Neural cell (in vitro differentiated cells): ENCODE measurements around the gene CAMK2G.
A peak's percentile ranks its signal among the peaks of the same experiment; 100 is the strongest.

Source experiments
- EP300 ChIP-seq: fragments of 450-650 bp; conservative IDR thresholded peaks from 2 replicates; pipeline ENCODE4 v1.6.1; 2014; ENCODE audit warnings: antibody characterized with exemption, mild to moderate bottlenecking, moderate library complexity; ENCODE audit not compliant: poor library complexity, severe bottlenecking
- EZH2 ChIP-seq: fragments of 200-600, 300-800 bp; shearing (Covaris generic), sonication (generic); IDR thresholded peaks from 2 replicates; pipeline ENCODE4 v1.6.1; 2014; ENCODE audit warnings: antibody characterized with exemption, low read length, borderline replicate concordance, mild to moderate bottlenecking; ENCODE audit not compliant: insufficient read depth, poor library complexity, severe bottlenecking
- POLR2AphosphoS5 ChIP-seq: IDR thresholded peaks from 2 replicates; pipeline ENCODE4 v1.6.1; 2012
- RAD21 ChIP-seq: fragments of 450-650 bp; conservative IDR thresholded peaks from 2 replicates; pipeline ENCODE4 v1.6.1; 2014; ENCODE audit warnings: antibody characterized with exemption, mild to moderate bottlenecking, moderate library complexity
- SMC3 ChIP-seq: fragments of 450-650 bp; conservative IDR thresholded peaks from 2 replicates; pipeline ENCODE4 v1.6.1; 2014; ENCODE audit warnings: antibody characterized with exemption, mild to moderate bottlenecking, moderate library complexity; ENCODE audit not compliant: poor library complexity
- TAF1 ChIP-seq: IDR thresholded peaks from 2 replicates; pipeline ENCODE4 v1.6.1; 2012; ENCODE audit warnings: low read depth
- TF ChIP-seq, protein P1 (sequence below): fragments of 450-650 bp; IDR thresholded peaks from 2 replicates; pipeline ENCODE4 v1.5.1; 2014; ENCODE audit warnings: antibody characterized with exemption, mild to moderate bottlenecking, moderate library complexity; ENCODE audit not compliant: poor library complexity, severe bottlenecking
- TF ChIP-seq, protein P2 (sequence below): IDR thresholded peaks from 2 replicates; pipeline ENCODE4 v1.6.1; 2012; ENCODE audit warnings: borderline replicate concordance

DNA sequence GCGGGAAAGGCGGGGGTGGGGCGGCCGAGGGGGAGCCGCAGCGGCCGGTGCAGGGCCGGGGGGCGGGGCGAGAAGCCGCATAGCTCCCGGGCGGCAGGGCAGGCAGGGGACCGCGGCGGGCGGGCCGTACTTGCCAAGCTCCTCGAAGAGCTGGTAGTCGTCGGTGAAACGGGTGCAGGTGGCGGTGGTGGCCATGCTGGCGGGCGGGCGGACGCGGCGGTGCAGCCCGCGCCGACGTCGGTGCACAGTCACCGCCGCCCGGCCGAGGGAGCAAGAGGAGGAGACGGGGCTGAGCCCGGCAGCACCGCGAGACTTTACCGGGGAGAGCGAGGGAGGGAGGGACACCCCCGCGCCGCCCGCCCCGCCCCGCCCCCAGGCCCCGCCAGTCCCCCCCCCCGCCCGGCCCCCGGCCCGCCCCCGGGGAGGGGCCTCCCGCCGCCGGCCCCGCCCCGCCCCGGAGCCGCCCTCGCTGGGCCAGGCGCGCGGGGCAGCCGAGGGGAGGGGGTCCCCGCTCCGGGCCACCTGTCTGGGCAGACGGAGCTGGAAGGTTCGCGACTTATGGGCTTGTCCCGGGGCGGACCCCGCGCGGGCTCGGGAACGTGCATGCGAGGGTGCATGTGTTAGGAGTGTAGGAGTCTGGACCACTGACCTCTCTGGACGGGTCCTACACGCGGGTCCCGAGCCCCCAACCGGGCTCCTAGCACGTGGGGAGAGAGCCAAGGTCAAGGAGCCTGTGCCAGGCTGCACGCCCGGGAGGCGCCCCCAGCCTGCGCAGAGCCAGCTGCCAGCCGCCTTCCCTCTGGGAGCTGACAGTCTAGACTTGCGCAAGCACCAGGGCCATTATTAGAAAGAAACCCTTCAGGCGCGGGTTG is at the start of gene CAMK2G:
- TF ChIP-seq EZH2: no peak
- TF ChIP-seq, protein P1, sequence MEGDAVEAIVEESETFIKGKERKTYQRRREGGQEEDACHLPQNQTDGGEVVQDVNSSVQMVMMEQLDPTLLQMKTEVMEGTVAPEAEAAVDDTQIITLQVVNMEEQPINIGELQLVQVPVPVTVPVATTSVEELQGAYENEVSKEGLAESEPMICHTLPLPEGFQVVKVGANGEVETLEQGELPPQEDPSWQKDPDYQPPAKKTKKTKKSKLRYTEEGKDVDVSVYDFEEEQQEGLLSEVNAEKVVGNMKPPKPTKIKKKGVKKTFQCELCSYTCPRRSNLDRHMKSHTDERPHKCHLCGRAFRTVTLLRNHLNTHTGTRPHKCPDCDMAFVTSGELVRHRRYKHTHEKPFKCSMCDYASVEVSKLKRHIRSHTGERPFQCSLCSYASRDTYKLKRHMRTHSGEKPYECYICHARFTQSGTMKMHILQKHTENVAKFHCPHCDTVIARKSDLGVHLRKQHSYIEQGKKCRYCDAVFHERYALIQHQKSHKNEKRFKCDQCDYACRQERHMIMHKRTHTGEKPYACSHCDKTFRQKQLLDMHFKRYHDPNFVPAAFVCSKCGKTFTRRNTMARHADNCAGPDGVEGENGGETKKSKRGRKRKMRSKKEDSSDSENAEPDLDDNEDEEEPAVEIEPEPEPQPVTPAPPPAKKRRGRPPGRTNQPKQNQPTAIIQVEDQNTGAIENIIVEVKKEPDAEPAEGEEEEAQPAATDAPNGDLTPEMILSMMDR: no peak
- peak; percentile 81 for TF ChIP-seq POLR2AphosphoS5
- TF ChIP-seq SMC3: no peak
- no peak for TF ChIP-seq TAF1
- TF ChIP-seq, protein P2, sequence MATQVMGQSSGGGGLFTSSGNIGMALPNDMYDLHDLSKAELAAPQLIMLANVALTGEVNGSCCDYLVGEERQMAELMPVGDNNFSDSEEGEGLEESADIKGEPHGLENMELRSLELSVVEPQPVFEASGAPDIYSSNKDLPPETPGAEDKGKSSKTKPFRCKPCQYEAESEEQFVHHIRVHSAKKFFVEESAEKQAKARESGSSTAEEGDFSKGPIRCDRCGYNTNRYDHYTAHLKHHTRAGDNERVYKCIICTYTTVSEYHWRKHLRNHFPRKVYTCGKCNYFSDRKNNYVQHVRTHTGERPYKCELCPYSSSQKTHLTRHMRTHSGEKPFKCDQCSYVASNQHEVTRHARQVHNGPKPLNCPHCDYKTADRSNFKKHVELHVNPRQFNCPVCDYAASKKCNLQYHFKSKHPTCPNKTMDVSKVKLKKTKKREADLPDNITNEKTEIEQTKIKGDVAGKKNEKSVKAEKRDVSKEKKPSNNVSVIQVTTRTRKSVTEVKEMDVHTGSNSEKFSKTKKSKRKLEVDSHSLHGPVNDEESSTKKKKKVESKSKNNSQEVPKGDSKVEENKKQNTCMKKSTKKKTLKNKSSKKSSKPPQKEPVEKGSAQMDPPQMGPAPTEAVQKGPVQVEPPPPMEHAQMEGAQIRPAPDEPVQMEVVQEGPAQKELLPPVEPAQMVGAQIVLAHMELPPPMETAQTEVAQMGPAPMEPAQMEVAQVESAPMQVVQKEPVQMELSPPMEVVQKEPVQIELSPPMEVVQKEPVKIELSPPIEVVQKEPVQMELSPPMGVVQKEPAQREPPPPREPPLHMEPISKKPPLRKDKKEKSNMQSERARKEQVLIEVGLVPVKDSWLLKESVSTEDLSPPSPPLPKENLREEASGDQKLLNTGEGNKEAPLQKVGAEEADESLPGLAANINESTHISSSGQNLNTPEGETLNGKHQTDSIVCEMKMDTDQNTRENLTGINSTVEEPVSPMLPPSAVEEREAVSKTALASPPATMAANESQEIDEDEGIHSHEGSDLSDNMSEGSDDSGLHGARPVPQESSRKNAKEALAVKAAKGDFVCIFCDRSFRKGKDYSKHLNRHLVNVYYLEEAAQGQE: no peak
- TF ChIP-seq RAD21: no peak
- TF ChIP-seq EP300: no peak
